Spleen (tissue), 7 donors: ENCODE measurements around the gene SNAPC2.

Experiments
- POLR2A ChIP-seq, 3 donors: fragments of 450-650 bp; IDR thresholded peaks; one replicate each; pipeline ENCODE4 v1.5.1; 2017; ENCODE audit warnings: antibody characterized with exemption in 3 of 3, mild to moderate bottlenecking in 1 of 3
- POLR2AphosphoS5 ChIP-seq, 3 donors: sonication (generic); formaldehyde crosslinking; IDR thresholded peaks; one replicate each; pipeline ENCODE4 v1.5.1; 2017; ENCODE audit warnings: antibody characterized with exemption in 3 of 3
- TF ChIP-seq, protein P1 (sequence below), 11 experiments: fragments of 200-600 bp in 7 of 11; fragments of 450-650 bp in 4 of 11; sonication (generic) in 4 of 11; IDR thresholded peaks in 8 of 11; conservative IDR thresholded peaks in 3 of 11; 1 replicate in 7 of 11; 2 replicates in 4 of 11; pipeline versions ENCODE4 v1.4.0 to v1.8.0; 2016 to 2021; ENCODE audit warnings: antibody characterized with exemption in 11 of 11, inconsistent platforms in 4 of 11, mild to moderate bottlenecking in 1 of 11
- donor health status: DM: no; HTN: no; CAD: no; lungs with moderate emphysema.
- donor health status: DM: no; HTN: no; CAD: no.
- donor health status: DM: no; HTN: no; CAD: no.

DNA sequence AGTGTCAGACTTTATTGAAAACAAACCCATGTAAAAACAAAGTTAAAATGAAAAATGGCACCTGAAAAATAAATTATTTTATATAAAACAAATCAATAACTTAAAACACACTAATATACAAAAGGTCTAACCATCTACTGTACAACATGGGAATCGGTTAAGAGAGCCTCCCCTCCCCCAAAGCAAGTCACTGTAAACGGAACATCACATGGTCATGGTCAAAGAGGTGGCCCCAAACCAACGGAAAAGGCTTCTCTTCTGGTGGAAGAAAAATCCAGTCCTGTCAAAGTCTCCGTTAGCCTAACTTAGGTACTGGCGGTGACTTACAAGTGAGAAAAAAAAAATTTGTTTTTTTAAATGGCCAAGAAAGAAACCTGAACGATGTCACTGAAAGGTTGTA is 39.1 kb downstream of the SNAPC2 start:
- TF ChIP-seq, protein P1, sequence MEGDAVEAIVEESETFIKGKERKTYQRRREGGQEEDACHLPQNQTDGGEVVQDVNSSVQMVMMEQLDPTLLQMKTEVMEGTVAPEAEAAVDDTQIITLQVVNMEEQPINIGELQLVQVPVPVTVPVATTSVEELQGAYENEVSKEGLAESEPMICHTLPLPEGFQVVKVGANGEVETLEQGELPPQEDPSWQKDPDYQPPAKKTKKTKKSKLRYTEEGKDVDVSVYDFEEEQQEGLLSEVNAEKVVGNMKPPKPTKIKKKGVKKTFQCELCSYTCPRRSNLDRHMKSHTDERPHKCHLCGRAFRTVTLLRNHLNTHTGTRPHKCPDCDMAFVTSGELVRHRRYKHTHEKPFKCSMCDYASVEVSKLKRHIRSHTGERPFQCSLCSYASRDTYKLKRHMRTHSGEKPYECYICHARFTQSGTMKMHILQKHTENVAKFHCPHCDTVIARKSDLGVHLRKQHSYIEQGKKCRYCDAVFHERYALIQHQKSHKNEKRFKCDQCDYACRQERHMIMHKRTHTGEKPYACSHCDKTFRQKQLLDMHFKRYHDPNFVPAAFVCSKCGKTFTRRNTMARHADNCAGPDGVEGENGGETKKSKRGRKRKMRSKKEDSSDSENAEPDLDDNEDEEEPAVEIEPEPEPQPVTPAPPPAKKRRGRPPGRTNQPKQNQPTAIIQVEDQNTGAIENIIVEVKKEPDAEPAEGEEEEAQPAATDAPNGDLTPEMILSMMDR (IDR thresholded peaks at IDR 0.05 in 8 of 11, conservative IDR thresholded peaks at IDR 0.05 in 3 of 11) = no peak
- TF ChIP-seq POLR2AphosphoS5 (IDR thresholded peaks at IDR 0.05) = no peak
- no peak for TF ChIP-seq POLR2A (IDR thresholded peaks at IDR 0.05)
